GM19372 (cell line): ENCODE data around the gene CIRBP.

ENCODE experiments used
- ATAC-seq: cut with Tn5 transposase; IDR thresholded peaks from one replicate; pipeline ENCODE4 v1.9.1; 2021; ENCODE audit warnings: mild to moderate bottlenecking, low read depth, moderate library complexity; ENCODE audit not compliant: unreplicated experiment

CIRBP gene

DNA sequence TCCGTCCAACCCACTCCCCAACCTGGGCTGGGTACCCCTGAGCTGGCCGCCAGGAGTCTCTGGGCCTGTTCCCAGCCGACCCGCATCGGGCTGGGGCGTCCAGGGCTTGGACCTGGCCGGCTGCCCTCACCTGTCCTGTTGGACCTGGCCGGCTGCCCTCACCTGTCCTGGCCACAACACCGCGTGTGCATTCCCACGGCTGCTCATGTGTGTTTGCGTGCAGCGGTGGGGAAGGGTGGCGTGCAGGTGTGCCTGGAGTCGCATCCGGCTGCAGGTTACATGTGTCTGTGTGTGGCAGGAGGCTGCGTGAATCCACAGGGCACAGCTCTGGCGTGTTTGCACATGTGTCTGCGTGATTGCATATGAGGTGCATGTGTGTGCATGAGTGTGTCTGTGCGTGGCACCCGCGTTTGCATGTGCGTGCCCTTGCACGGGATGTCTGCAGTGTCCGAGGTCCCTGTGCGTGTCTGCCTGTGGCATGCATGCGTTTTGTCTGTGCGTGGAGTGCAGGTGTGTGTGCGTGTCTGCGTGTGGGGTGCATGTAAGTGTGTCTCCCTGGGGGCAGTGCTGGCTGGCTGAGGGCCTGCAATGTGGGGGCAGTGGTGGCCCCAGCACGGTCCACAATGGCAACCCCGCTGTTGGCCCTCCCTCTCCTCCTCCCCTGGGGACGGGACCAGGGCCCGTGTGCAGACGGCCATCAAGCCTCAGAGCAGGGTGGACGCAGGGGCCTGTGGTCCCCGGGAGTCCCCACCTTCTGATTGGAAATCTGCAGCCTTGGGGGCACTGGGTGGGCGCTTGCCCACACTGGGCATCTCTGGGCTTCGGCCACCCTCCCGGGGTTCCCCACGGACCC, 19.9 kb downstream of the CIRBP start:
- ATAC-seq = no peak

DNA sequence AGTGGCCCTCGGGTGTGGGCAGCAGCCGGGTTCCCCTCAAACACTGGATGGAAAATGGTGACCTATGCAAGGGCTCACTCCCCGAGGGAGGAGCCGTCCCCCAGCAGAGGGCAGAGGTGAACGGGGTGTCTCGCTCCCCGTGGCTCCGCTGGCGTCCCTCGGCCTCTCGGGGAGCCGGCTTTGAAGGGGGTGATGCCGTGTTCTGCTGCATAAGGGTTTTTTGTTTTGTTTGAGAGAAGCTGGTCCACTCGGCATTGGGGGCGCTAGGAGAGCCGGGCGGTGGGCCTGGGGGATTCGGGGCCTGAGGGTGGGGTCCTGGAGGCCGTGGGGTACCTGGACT, 20.5 kb downstream of the CIRBP start:
- ATAC-seq = no peak

DNA sequence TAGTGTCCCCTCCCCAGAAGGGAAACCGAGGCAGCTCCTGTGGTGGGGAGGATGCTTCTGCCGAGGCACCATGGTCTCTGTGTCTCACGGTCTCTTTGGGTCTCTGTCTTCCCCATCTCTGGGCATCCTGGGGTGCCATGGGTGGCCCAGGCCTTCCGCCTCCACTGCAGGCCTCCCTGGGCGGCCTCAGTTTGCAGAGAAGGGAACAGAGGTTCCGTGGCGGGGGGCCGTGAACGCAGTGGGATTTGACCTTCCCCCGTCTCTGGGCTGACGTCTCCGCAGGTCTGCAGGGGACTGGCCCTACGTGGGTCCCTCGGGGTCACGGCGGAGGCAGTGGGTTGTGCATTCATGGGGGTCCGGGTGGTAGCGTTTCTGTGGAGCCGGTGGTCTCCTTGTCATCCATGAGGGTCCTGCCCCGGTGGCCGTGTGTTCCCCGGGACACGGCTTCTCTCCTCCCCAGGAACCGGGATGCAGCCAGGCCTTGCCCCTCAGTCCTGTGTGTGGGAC, 21.1 kb downstream of the CIRBP start:
- no peak for ATAC-seq

DNA sequence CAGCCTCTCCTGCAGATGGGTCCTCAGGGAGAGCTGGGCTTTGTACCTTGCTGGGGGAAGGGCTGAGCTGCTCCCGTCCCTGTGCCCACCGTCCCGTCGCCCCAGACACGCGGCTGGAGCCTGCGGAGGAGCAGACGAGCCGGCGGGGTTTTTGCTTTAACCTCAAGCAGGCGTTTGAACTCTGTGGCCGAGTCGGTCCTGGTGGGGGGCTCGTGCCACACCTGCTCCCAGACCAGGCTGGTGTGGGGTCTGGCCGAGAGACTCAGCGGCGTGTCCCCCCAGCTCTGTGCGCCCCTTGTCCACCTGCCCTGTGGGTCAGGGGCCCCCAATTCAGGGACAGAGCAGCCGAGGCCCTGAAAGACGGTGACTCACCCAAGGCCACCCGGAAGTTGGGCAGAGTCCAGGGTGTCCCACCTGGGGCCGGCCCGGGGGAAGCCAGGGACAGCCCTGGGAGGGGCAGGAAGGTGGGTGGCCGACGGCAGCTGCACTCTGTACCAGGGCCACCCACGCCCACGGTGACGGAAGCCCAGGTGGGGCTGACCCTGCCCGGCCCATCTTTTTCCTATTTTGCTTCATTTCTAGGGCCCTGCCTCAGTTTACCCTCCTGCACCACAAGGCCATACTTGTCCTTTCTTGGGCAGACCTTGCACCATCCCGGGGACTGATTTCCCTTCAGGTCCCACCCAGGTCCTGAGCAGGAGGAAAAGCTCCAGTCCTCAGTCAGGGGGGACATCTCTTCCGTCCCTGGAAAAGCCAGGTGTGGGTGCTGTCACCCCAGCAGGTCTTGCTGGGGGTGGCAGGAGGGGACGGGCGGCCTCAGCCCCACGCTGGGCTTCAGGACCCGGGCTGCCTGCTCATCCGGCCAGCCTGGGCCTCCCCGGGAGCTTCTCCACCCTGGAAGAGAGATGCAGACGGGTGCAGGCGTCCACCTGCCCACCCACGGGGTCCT, 21.8 kb downstream of the CIRBP start:
- ATAC-seq = no peak

DNA sequence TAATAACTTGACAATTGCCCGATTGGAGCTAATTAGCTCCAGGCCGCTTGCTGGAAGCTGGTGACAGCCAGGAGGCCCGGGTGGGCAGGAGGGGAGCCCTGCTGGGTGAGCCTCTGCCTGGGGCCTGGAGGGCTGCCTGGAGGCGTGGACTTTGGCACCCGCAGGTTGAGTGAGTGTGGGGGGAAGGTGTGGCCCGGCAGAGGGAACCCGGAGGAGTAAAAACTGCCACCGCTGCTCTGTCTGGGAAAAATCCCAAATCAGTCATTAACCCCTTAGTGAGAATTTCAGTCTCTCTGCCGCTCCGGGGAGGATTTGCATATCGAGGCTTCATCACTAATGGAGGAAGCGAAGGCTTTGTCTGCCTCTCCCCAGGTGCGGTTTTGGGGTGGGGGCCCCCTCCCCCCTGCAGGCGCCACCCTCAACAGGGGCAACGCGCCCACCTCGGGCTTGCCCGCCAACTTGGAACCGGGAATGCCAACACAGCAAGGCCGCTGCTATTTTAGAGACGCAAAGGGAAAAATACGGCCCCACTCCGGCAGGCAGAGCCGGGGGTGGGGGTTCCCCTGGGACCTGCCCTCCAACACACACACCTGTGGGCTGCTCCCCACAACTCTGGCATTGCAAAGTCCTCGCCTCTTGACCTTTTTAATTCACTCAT, 22.8 kb downstream of the CIRBP start:
- no peak for ATAC-seq

DNA sequence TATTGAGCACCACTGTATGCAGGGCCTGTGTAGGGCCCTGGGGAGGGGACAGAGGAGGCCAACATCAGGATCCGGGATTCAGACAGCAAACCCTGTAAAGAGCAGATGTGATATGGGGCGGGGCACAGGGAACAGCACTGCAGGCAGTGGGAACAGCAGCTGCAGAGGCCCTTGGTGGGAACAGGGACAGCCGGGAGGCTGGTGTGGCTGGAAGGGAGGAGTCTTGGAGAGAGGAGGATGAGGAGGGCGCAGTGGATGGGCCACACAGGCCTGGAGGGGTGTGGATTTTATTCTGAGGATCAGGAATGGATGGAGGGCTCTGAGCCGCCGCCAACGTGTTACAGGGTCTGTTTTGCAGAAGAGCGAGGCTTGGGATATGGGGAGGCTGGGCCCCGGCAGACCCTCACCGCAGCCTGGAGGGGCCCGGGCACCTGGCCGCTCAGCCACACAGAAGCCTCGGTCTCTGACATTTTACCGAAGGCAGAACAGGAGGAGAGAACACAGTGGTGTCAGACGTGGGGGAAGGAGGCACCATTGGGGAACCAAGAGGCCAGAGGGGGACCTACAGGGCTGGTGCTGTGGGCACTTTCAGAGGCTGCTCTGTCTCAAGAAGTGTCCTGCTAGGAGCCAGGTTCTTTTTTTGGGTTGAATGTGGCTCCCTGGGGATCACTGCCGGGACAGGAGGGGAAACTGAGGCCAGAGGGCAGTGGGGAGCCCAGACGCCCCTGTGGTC, 23.5 kb downstream of the CIRBP start:
- no peak for ATAC-seq

DNA sequence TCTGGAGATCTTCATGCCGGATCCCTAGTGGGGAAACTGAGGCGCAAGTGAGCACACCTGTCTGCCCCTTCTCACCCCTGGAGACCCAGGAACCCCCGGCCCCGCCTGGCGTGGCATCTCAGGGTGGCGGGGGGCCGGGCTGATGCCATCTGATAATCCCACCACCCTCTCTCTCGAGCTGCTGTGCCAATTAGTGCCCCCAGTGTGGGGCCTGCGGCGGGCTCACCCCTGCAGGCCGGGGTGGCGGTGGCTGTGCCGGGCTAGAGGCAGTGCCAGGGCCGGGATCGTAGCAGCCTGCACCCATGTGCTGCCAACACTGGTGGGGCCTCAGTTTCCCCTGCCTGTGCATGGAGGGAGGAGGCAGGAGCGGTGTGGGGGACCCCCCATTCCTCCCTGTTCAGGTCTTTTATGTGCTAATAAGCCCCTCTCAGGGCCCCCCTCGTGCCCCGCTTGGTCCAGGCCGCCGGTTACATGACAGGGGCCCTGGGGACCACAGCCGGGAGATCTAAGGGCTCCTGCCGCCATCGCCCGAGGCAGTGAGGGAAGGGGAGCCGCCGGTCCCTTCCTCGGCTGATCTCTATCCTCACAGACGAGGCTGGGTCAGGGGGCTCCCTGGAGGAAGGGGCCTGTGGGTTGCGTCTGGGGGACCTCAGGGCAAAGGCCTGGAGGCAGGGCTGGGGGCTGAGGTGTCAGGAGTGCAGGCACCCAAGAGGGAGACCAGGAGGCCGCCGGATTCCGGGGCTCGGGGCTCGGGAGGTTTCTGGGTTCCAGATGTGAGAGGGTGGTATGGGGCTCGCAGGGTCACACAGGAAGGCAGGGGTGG, 24.9 kb downstream of the CIRBP start:
- ATAC-seq = no peak

DNA sequence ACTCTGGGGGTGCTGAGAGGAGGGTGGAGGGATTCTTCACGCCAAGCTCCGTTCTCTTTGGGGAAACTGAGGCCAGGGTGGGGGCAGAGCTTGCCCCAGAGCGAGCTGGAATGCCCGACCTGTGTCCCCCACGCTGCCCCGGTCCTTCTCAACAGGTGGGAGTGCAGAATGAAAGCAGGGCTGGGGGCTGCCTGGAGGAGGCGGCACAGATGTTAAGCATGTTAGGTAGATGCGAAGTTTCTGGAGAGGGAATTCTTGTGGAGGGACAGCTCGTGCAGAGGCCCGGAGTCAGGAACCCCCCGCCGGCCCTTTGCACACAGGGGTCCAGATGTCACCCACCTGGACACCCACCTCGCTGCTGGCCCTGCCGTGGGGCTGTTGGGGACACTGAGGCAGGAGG, 25.6 kb downstream of the CIRBP start:
- ATAC-seq = no peak

DNA sequence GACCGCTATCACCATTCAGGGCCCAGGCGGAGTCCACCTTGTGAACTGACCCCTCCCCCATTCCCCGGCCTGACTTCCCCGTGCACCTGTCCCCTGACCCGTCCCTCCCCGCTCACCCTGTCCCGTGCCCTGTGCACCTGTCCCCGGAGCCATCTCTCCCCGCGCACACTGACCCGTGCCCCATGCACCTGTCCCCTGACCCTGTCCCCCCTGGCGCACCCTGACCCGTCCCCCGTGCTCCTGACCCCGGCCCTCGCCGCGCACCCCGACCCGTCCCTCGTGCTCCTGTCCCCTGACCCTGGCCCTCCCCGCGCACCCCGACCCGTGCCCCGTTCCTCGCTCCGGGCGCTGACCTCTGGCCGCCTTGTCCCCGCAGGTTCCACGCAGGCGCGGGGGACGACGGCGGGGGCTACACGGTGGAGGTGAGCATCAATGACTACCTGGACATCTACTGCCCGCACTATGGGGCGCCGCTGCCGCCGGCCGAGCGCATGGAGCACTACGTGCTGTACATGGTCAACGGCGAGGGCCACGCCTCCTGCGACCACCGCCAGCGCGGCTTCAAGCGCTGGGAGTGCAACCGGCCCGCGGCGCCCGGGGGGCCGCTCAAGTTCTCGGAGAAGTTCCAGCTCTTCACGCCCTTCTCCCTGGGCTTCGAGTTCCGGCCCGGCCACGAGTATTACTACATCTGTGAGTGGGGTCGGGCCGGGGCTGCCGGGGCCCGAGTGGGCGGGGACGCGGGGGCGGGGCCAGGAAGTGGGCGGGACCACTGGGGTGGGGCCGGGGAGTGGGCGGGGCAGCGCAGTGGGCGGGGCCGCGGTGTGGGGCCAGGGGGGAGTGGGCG, 26.3 kb downstream of the CIRBP start:
- ATAC-seq = no peak

DNA sequence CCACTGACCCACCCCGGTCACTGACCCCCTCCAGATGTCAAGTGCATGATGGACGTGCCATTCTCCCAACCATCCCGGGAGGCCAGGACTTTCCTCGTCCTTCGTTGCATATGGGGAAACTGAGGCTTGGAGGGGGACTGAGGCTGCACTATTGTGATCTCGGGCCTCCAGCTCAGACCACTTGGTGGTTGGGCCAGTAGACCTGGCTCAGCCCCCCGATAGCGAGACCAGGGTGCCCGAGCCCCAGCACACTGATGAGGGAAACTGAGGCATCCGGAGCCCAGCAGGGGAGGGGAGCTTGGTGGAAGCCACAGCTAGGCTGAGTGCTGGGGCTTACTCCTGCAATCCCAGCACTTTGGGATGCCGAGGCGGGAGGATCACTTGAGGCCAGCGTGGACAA, 26.9 kb downstream of the CIRBP start:
- no peak for ATAC-seq

DNA sequence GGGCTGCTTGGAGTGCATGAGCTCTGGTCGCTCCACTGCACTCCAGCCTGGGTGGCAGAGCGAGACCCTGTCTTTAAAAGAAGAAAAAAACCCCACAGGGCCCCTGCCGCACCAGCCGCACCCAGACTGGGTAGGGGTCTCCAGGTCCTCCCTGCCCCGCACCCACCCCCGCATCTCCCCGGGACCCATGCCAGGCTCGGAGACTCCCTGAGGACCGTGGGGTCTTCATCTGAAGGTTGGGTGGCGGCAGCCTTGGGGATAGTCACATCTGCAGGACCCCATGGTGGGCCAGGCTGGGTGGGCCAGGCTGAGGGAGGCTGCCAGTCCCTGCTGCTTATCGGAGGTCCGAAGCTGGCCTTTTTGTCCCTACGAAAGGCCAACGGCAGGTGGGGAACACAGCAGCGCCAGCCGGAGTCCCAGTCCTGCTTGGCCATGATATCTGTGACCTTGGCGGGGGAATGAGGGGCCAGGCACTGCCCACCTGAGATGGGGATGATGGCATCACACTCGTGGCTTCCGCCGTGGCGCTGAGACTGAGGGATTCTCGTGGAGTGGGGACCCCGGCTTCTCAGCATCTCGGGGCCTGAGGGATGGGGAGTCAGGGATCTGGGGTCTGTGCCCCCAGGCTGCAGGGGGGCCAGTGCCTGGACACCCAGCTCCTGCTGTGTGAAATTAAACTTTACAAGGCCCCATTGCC, 27.6 kb downstream of the CIRBP start:
- ATAC-seq = no peak

DNA sequence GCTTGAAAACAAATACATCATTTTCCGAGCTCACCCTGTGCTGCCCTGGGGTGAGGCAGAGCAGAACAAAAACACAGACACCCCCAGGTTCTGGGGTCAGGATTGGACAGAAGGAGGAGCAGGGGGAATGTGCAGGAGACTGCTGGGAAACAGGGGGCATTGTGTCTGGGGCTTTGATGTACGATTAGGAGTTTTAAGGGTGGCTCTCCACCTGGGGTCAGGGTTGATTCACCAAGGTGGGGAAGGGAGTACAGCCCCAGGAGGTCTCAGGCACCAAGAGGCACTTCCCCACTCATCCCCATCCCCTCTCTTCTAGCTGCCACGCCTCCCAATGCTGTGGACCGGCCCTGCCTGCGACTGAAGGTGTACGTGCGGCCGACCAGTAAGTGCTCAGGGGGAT, 29.1 kb downstream of the CIRBP start:
- no peak for ATAC-seq

DNA sequence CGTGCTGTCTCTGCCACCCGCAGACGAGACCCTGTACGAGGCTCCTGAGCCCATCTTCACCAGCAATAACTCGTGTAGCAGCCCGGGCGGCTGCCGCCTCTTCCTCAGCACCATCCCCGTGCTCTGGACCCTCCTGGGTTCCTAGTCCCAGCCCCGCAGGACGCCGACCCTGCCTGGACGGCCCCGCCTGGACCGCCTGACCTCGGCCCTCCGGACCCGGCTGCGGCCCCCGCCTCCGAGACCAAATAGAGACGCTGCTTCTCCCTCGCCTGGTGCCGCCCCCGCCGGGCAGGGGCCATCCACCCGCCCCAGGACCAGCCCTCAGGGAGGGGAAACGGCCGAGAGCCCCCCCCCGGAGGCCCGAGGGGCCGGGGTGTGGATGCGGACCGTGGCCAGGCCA, 30.7 kb downstream of the CIRBP start:
- ATAC-seq = no peak

DNA sequence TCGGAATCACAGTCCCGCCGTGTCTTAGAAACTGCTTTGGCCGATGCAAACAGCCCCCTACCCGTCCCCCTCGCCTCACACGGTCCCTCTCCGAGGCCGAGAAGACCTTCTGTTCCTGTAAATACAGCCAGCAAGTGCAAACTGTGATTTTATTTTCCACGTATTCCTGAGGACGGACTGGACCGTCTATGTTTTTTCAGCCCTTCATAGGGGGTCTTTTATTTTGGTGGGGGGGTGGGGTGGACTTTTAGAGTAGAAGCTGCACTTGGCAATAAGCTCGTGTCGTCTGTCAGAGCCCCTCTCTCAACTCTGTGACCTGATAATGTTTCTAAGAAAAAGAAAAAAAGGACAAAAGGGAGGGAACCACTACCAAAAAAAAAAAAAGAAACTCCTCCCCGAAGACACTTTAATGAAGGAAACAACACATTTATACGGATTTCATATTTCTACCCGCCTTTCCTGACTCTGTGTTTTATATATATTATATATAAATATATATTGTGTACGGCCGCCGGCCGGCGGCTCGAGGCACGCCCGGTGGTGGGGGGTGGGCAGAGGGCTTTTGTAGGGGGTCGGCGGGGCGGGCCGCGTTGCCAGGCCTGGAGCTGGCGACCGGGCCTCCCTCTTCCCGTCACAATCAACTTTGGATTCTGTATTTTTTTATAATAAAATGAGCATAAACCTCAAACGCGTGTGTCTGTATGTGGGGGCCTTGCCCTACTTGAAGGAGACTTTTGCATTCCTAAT, 31.8 kb downstream of the CIRBP start:
- no peak for ATAC-seq

DNA sequence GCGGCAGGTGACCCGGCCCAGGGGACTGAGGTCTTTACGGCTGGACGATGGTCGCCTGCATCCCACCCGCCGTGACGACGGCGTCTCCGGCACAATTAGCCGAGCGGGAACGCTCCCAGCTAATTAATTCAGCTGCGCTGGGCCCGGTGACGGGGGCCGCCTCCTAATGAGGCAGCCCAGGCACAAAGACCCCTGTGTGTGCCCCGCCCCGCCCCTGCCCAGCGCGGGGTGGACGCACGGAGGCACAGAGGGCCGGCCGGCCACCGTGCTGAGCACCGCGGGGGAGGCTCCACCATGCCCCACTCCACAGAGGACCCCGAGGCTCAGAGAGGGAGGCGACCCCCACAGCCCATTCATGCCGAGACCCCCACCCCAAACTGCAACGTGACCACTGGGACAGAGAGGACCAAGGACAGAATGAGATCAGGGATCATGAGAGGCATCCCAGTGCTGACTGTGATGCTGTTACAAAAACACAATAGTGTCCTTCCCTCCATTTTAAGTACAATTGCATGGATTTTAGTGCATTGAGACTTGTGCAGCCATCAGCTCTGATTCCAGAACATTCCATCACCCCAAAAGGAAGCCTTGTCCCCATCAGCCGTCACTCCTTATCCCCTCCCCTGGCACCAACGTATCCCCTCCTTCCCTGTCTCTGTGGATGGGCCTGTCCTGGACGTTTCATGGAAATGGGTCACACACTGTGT, 33.6 kb downstream of the CIRBP start:
- ATAC-seq = no peak

DNA sequence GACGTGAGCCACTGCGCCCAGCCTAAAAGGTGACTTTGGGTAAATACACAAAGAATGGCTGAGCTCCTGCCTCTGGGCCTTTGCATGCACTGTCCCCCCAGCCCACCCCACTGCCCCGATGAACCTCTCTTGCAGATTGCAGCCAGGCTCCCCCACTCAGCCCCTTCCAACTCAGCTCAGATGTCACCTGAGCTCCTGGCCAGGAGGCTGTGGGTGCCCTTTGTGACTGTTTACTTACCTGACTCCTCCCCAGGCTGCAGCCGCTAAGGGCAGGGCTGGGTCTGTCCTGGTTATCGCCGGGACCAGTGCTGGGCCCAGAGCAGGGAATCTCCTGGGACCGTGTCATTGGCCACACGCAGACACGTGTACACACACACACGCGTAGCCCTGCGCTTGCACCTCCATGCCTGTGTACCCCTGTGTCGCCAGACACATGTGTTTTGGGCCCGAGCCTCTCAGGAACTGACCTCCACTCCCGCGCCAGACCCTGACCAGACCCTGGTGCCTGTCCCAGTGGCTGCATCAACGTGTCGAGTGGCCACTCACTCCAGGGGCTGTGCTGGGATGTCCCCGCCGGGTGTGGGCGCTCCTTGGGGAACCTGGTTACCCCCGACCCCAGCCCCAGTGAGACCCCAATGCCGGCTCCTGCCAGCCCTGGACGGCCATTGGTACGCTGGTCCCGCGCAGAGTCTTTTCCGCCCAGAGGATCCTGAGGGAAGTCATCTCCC, 35.2 kb downstream of the CIRBP start:
- ATAC-seq = no peak
